GM12891 (cell line): ENCODE results near the gene CCDC82.

Experiments
- PAX5 ChIP-seq: IDR thresholded peaks from 2 replicates; pipeline ENCODE4 v1.6.1; 2011; ENCODE audit warnings: low read length, moderate library complexity, mild to moderate bottlenecking; ENCODE audit not compliant: insufficient read depth, severe bottlenecking
- POLR2A ChIP-seq: IDR thresholded peaks from 2 replicates; pipeline ENCODE4 v1.6.1; 2011; ENCODE audit warnings: low read depth, low read length, control low read depth
- POLR2AphosphoS5 ChIP-seq: IDR thresholded peaks from 2 replicates; pipeline ENCODE4 v1.6.1; 2011; ENCODE audit warnings: low read depth, low read length, control low read depth
- TAF1 ChIP-seq: IDR thresholded peaks from 2 replicates; pipeline ENCODE4 v1.6.1; 2011; ENCODE audit warnings: low read depth, low read length, control low read depth

DNA sequence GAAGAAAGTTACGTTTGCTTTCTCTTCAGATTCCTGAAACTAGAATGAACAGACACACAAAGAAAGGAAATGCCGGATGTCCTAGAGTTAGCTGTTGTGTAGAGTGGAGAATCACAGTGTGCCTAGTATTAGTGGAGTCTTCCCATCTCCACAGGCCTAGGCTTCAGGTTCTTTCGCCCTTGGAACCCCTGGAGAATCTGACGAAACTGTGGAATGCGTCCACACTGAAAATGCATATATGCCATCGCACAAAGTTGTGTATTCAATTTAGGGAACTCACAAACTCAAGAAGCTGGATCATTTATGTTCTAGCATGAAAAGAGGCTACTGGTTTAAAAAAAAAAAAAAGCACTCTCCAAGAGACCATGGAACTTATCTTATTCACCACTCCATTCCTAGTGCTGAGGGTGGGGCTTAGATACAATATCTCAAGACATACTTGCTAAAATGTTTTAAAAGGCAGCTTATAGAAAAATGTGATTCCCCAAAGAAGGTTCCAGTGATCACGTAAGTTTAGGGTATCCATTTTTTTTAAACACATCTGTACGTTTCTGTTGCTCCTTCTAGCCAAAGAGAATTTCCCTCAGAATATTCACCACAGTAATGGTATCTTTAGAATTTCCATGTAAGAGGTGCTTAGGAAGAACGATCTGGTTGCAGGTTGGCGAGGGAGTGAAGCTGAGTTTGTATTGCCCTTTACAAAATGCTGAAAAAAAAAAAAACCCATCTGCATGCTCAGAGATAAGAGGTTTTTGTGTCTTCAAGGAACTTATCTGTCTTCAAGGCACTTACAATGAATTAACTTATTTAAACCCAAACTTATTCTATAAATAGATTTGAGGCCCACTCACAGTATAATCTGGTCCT is 66.7 kb downstream of the CCDC82 start:
- TF ChIP-seq POLR2A (no peak), POLR2AphosphoS5 (no peak), PAX5 (no peak), TAF1 (no peak)
